Measurements from ENCODE around the gene MARCHF6. TPM values are rescaled to one million over a fixed set of nuclear protein-coding genes. Genes with fewer than 3 reads are reported as not detected.

Gene MARCHF6
- total RNA-seq, 2 donors from 2014 or later: 76.5 to 116 TPM

GRCh38 chr5:10354048-10354872 is 765 bp downstream of the MARCHF6 start:
- 0% methylated on average over 26 to 54 of the region's 54 CpGs for WGBS, 2 donors
- peaks cover 49% of the 10 kb centered on the region for H3K4me1 ChIP-seq
- intact Hi-C loops (cut with DNase I): no loop called here

DNA sequence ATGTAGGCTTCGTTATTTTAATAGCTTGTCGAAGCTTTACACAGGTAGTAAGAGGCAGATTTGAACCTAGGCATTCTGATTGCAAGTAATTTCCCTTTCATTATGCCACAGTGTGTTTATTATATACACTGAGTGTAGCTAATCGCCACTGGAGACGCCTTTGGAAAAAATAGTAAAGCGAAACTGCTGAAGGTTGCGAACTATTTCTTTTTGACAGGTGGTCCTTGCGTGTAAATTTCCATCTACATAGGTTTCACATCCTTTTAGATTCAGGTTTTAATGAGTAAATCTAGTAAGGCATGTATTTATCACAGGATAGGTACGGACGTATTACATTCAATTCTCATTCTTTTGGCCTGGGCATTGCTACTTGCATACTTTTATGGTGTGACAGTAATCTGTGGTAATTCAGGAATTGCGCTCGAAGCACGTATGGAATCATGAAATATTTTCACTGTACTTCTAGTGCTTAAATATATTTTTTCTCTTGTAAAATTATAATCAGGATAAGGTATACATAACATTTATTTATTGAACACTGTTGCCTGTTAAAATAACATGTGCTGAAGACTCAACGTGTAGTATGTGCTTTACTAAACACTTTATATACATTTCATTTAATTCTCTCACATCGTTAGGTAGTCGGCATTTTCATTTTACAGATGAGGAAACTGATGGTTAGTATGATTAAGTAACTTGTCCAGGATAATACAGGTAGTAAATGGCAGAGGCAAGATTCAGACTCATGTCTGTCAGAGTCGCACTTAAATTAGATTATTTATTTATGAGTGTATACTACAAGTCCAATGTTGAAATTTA is 1.8 kb downstream of the MARCHF6 start:
- ATAC-seq (no peak), DNase-seq (no peak)
- TF ChIP-seq, protein P1, sequence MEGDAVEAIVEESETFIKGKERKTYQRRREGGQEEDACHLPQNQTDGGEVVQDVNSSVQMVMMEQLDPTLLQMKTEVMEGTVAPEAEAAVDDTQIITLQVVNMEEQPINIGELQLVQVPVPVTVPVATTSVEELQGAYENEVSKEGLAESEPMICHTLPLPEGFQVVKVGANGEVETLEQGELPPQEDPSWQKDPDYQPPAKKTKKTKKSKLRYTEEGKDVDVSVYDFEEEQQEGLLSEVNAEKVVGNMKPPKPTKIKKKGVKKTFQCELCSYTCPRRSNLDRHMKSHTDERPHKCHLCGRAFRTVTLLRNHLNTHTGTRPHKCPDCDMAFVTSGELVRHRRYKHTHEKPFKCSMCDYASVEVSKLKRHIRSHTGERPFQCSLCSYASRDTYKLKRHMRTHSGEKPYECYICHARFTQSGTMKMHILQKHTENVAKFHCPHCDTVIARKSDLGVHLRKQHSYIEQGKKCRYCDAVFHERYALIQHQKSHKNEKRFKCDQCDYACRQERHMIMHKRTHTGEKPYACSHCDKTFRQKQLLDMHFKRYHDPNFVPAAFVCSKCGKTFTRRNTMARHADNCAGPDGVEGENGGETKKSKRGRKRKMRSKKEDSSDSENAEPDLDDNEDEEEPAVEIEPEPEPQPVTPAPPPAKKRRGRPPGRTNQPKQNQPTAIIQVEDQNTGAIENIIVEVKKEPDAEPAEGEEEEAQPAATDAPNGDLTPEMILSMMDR (IDR thresholded peaks at IDR 0.05): no peak
- TF ChIP-seq POLR2A (IDR thresholded peaks at IDR 0.05): no peak
- Histone ChIP-seq H3K27ac (peak overlapping the region; percentile 1 to 100 (median 97)), H3K27me3 (no peaks in the 10 kb centered on the region), H3K36me3 (replicated peaks in 1 of 2; ENCODE audit: insufficient read depth in 1 of 2, low read depth in 2 of 2) (no peaks in the 10 kb centered on the region), H3K9me3 (no peaks in the 10 kb centered on the region), H3K4me3 (peak overlapping the region in 1 of 2 donors; percentile 78), H3K4me1 (peaks cover 55% of the 10 kb centered on the region)
- WGBS, 2 donors: 10 to 13% methylated on average over 16 of the region's 16 CpGs
- intact Hi-C loops (cut with DNase I): no loop called here

More at GRCh38 chr5:10354048-10354872, 765 bp downstream of the MARCHF6 start:
- Histone ChIP-seq H3K27me3 (no peaks in the 10 kb centered on the region), H3K27ac (peak overlapping the region; percentile 95 to 100 (median 98)), H3K36me3 (replicated peaks in 1 of 2; ENCODE audit: insufficient read depth in 1 of 2, low read depth in 2 of 2) (no peaks in the 10 kb centered on the region), H3K4me3 (peak overlapping the region; percentile 69 to 78), H3K9me3 (no peaks in the 10 kb centered on the region)
- TF ChIP-seq POLR2A (IDR thresholded peaks at IDR 0.05): no peak
- TF ChIP-seq, protein P1 (IDR thresholded peaks at IDR 0.05): peak in 1 of 7 experiments; percentile 5
- ATAC-seq (peak; percentile 12), DNase-seq (peak; percentile 50 to 63 (median 58))

DNA sequence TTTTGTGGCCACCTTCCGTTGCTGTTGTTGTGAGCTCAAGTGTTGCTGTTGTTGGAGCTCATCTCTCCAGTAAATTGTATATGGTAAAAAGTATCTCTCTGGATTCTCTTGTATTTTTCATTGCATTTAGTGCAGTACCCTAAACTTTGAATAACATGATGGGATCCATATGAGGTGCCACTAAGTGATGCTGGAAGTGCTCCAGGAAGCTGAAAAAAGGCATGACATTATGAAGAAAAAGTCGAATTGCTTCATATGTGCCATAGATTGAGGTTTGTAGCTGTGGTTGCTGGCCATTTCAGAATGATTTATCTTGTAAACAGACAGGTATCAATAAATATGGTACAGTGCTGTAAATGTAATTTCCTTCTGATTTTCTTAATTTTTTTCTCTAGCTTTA is 5.5 kb downstream of the MARCHF6 start:
- ATAC-seq: no peak
- 56 to 80% methylated on average over 2 of the region's 2 CpGs for WGBS, 2 donors
- no peak for TF ChIP-seq POLR2A (IDR thresholded peaks at IDR 0.05)
- TF ChIP-seq, protein P1 (IDR thresholded peaks at IDR 0.05): no peak
- H3K36me3 ChIP-seq (replicated peaks in 1 of 2; ENCODE audit: insufficient read depth in 1 of 2, low read depth in 2 of 2): no peaks in the 10 kb centered on the region
- H3K27ac ChIP-seq: no peak overlapping the region
- DNase-seq: no peak
- intact Hi-C loops (cut with DNase I): no loop called here
- H3K27me3 ChIP-seq: no peaks in the 10 kb centered on the region
- H3K9me3 ChIP-seq: no peaks in the 10 kb centered on the region
- no peak overlapping the region for H3K4me3 ChIP-seq
- peaks cover 50% of the 10 kb centered on the region for H3K4me1 ChIP-seq

GRCh38 chr5:10360686-10361085 is 7.2 kb downstream of the MARCHF6 start:
- no peaks in the 10 kb centered on the region for H3K36me3 ChIP-seq (replicated peaks in 1 of 2; ENCODE audit: insufficient read depth in 1 of 2, low read depth in 2 of 2)
- no peak for DNase-seq
- peaks cover 58% of the 10 kb centered on the region for H3K4me1 ChIP-seq
- TF ChIP-seq, protein P1 (IDR thresholded peaks at IDR 0.05): no peak
- no peak for TF ChIP-seq POLR2A (IDR thresholded peaks at IDR 0.05)
- no peak for ATAC-seq
- intact Hi-C loops (cut with DNase I): loop anchor here (10.0 kb wide), 1 partner anchor 76 kb away; no protein-coding TSS in a partner anchor
- H3K27ac ChIP-seq: no peak overlapping the region
- H3K4me3 ChIP-seq: no peak overlapping the region
- no peaks in the 10 kb centered on the region for H3K9me3 ChIP-seq
- no peaks in the 10 kb centered on the region for H3K27me3 ChIP-seq
